Heart left ventricle (tissue), 16 donors: ENCODE measurements around the gene SUGCT. TPM values are rescaled to one million over a fixed set of nuclear protein-coding genes. Genes with fewer than 3 reads are reported as not detected.
A peak's percentile ranks its signal among the peaks of the same experiment; 100 is the strongest.

Experiments used
- ATAC-seq, 4 donors: fragments of 200-7000 bp; cut with Tn5 transposase; one replicate each; pipeline ENCODE4 v1.9.1; 2020 to 2022; ENCODE audit warnings: moderate library complexity in 4 of 4, mild to moderate bottlenecking in 3 of 4, moderate number of reproducible peaks in 1 of 4
- DNase-seq, 5 donors: peaks; one replicate each; pipeline ENCODE4 v3.0.0-alpha.2; 2020
- H3K27ac ChIP-seq, 12 donors: fragments of 200-600 bp; sonication (generic) in 4 of 12; one replicate each; pipeline versions ENCODE4 v1.5.0 to v1.8.0; 2016 to 2022; ENCODE audit warnings: mild to moderate bottlenecking in 2 of 12
- H3K27me3 ChIP-seq, 9 donors: fragments of 200-600 bp; sonication (generic) in 2 of 9; one replicate each; pipeline versions ENCODE4 v1.5.1 to v1.8.0; 2016 to 2022; ENCODE audit warnings: mild to moderate bottlenecking in 3 of 9
- H3K36me3 ChIP-seq, 9 donors: fragments of 200-600 bp; sonication (generic) in 2 of 9; one replicate each; pipeline versions ENCODE4 v1.5.0 to v1.8.0; 2018 to 2022; ENCODE audit warnings: mild to moderate bottlenecking in 2 of 9
- H3K4me1 ChIP-seq, 12 donors: fragments of 200-600 bp; sonication (generic) in 4 of 12; one replicate each; pipeline versions ENCODE4 v1.5.0 to v1.8.0; 2016 to 2022; ENCODE audit warnings: mild to moderate bottlenecking in 3 of 12
- H3K4me3 ChIP-seq, 12 donors: fragments of 200-600 bp; sonication (generic) in 4 of 12; one replicate each; pipeline versions ENCODE4 v1.5.0 to v1.8.0; 2017 to 2022; ENCODE audit warnings: mild to moderate bottlenecking in 9 of 12, moderate library complexity in 4 of 12
- H3K9me3 ChIP-seq, 12 donors: fragments of 200-600 bp; sonication (generic) in 4 of 12; one replicate each; pipeline versions ENCODE4 v1.5.0 to v1.8.0; 2016 to 2022; ENCODE audit warnings: mild to moderate bottlenecking in 1 of 12
- CTCF ChIP-seq, 12 donors: fragments of 200-600 bp; sonication (generic) in 4 of 12; IDR thresholded peaks; one replicate each; pipeline versions ENCODE4 v1.5.0 to v1.8.0; 2018 to 2022; ENCODE audit warnings: antibody characterized with exemption in 12 of 12, mild to moderate bottlenecking in 5 of 12
- POLR2A ChIP-seq, 2 donors: fragments of 450-650 bp; IDR thresholded peaks; one replicate each; pipeline ENCODE4 v1.6.1; 2017; ENCODE audit warnings: antibody characterized with exemption in 2 of 2, mild to moderate bottlenecking in 2 of 2, moderate library complexity in 2 of 2
- WGBS, 4 donors: extraction: QIAGEN DNeasy Blood & Tissue Kit in 2 of 4; methylation state at CpG; one replicate each; pipeline versions ENCODE4 v1.1.5 to v1.1.7; 2013 to 2018; 5-methylcytosine and 5-hydroxymethylcytosine counted together
- intact Hi-C, 10 donors: fragments of 100-400 bp; cut with DNase I; formaldehyde crosslinking; loops; one replicate each; pipeline versions ENCODE4 v1.11.1 to v1.14.2; 2022
- polyA plus RNA-seq, 2 donors: library from polyadenylated mRNA; stranded (reverse); fragments of 200-250 nt; gene quantifications; one replicate each; pipeline ENCODE4 v1.2.3, GENCODE V29; 2013
- total RNA-seq, 9 donors: library from RNA; depleted of rRNA in 2 of 9; stranded (reverse); fragments of >200 nt in 2 of 9; fragmentation: NEBNext Ultra II Directional in 3 of 9; extraction: Animal tissue kit (Norgen Biotek cat#: 25700) in 3 of 9; gene quantifications; one replicate each; pipeline versions ENCODE4 v1.1.0 to v1.2.4, GENCODE V29; 2016 to 2023
- donor health status: ischemic (EF 13 %, LVEDD 7.1; RV severe dilation, severe dysfunction).
- donor health status: healthy with polysubstance abuse.
- donor health status: DM: no; HTN: yes; CAD: no.
- donor health status: DM: no; HTN: no; CAD: no.
- donor health status: ischemic (EF 25% LVEDD 6.9; RV normal size, moderate dysfunction).
- donor health status: ischemic (EF 25% LVEDD 5.7; RV mildly dilated, moderate dysfunction).
- donor health status: healthy.
- donor health status: DM: yes; HTN: yes; CAD: no.
- donor health status: ischemic (EF 35%, LVEDD 5.7; RV mildly dilated, moderate dysfunction).
- donor health status: nonischemic (EF 11% LVEDD 7.7; RV severe dilation, severe dysfunction).
- donor health status: DM: yes; HTN: yes; CAD: no.
- donor health status: PGD.
- donor health status: ischemic (EF 29% LVEDD 5.4; RV normal size, mild dysfunction).
- donor health status: nonischemic (EF 23%, LVEDD 6.1; RV moderate dilation, normal function).

Gene SUGCT
- total and polyA plus RNA-seq, 11 donors: 1.4 to 7.6 (median 4.4) TPM

GRCh38 chr7:40493609-40494051 is 358.8 kb downstream of the SUGCT start:
- DNase-seq (no peak), ATAC-seq (no peak)
- TF ChIP-seq POLR2A (IDR thresholded peaks at IDR 0.05): no peak
- no peak for TF ChIP-seq CTCF (IDR thresholded peaks at IDR 0.05)
- H3K27ac ChIP-seq: no peak overlapping the region
- peaks cover 0 to 14% (median 0%) of the 10 kb centered on the region in 12 donors for H3K9me3 ChIP-seq
- H3K4me3 ChIP-seq: no peak overlapping the region
- no peaks in the 10 kb centered on the region for H3K36me3 ChIP-seq
- no peaks in the 10 kb centered on the region for H3K4me1 ChIP-seq
- no peaks in the 10 kb centered on the region for H3K27me3 ChIP-seq
- 75 to 82% (median 80%) methylated on average over 5 of the region's 5 CpGs for WGBS, 4 donors
- intact Hi-C loops: no loop called here

- no peaks in the 10 kb centered on the region for H3K4me1 ChIP-seq
- no peak overlapping the region for H3K27ac ChIP-seq
- no peaks in the 10 kb centered on the region for H3K27me3 ChIP-seq
- ATAC-seq (no peak), DNase-seq (peak in 1 of 5 donors; percentile 6)
- H3K4me3 ChIP-seq: no peak overlapping the region
- intact Hi-C loops: no loop called here
- H3K9me3 ChIP-seq: no peaks in the 10 kb centered on the region
- 91 to 94% (median 93%) methylated on average over 11 of the region's 11 CpGs for WGBS, 4 donors
- no peaks in the 10 kb centered on the region for H3K36me3 ChIP-seq
- TF ChIP-seq CTCF (IDR thresholded peaks at IDR 0.05): no peak
These were observed 364.2 kb downstream of the SUGCT start for GRCh38 chr7:40498924-40499510.

DNA sequence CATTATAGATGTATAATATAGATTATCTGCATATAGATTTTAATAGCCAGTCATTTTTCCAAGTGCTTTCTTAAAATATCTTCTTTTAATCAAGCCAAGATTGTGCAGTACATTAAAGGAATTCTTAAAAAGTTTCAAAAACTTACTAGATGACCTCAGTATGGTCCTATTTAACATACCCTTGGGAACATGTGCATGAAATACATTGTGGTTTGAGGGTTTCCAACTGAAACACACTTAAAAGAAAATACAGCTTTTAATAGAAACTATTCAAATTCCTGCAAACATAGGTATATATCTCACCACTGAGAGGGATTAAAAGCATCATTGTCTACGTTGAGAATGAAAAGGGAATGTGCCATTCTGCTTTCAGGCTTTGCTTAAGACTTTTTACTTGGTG is 364.9 kb downstream of the SUGCT start:
- no peak for ATAC-seq
- Histone ChIP-seq H3K4me1 (no peaks in the 10 kb centered on the region), H3K36me3 (no peaks in the 10 kb centered on the region), H3K9me3 (no peaks in the 10 kb centered on the region), H3K27ac (no peak overlapping the region), H3K4me3 (no peak overlapping the region), H3K27me3 (no peaks in the 10 kb centered on the region)
- 58 to 69% (median 63%) methylated on average over 1 of the region's 1 CpG for WGBS, 4 donors
- TF ChIP-seq POLR2A (IDR thresholded peaks at IDR 0.05) (no peak), CTCF (IDR thresholded peaks at IDR 0.05) (no peak)
- intact Hi-C loops: no loop called here
- no peak for DNase-seq

- no peaks in the 10 kb centered on the region for H3K36me3 ChIP-seq
- H3K27me3 ChIP-seq: no peaks in the 10 kb centered on the region
- H3K4me1 ChIP-seq: no peaks in the 10 kb centered on the region
- intact Hi-C loops: no loop called here
- WGBS, 4 donors: 65 to 80% (median 71%) methylated on average over 1 of the region's 1 CpG
- TF ChIP-seq CTCF (IDR thresholded peaks at IDR 0.05): no peak
- no peak for TF ChIP-seq POLR2A (IDR thresholded peaks at IDR 0.05)
- H3K4me3 ChIP-seq: no peak overlapping the region
- no peak overlapping the region for H3K27ac ChIP-seq
- H3K9me3 ChIP-seq: no peaks in the 10 kb centered on the region
- DNase-seq (peak in 1 of 5 donors; percentile 29), ATAC-seq (no peak)
These were observed 365.4 kb downstream of the SUGCT start for GRCh38 chr7:40500219-40500618.
